ENCODE data around the gene NRAP.

Gene NRAP

GRCh38 chr10:113631684-113632367 is 32.0 kb downstream of the NRAP start:
- DNase-seq (ENCODE audit: low read depth), result no peak

DNA sequence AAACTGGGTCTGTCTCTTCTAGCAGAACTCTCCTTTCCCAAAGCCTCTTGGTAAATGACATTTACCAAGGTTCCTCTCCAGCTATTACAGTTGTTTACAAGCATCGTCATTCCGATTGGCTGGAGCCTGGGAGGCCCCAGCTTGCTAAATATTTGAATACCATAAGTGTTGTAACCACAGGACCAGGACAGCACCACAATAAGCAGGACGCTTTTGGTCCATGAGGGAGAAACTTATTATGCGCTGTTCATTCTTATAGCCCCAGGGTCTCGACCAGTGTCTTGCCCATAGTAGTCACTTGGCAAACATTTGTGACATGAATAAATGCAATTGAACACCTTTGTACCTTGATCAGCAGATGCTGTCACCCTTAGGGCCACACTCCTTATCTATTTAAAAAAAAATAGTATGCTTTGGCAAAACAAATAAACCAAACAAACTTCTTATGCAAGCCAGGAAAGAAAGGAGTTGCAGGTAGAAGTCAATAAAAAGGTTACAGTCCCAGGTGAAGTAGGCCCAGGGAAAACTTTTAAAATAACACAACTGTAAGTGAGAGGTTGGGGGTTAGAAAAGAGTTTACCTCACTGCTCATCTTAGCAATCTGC is 32.8 kb downstream of the NRAP start:
- no peak for DNase-seq (ENCODE audit: low read depth)

GRCh38 chr10:113628607-113629153 is 35.2 kb downstream of the NRAP start:
- DNase-seq (ENCODE audit: low read depth), result no peak

- no peak for DNase-seq (ENCODE audit: low read depth)
These were observed 36.0 kb downstream of the NRAP start for GRCh38 chr10:113627836-113628235.

GRCh38 chr10:113626809-113627355 is 37.0 kb downstream of the NRAP start:
- DNase-seq (ENCODE audit: low read depth), result no peak

- DNase-seq (ENCODE audit: low read depth), result no peak
These were observed 38.2 kb downstream of the NRAP start for GRCh38 chr10:113625461-113626186.

GRCh38 chr10:113622831-113623230 is 41.0 kb downstream of the NRAP start:
- DNase-seq (ENCODE audit: low read depth), result no peak

- no peak for DNase-seq (ENCODE audit: low read depth)
These were observed 42.0 kb downstream of the NRAP start for GRCh38 chr10:113621799-113622198.

DNA sequence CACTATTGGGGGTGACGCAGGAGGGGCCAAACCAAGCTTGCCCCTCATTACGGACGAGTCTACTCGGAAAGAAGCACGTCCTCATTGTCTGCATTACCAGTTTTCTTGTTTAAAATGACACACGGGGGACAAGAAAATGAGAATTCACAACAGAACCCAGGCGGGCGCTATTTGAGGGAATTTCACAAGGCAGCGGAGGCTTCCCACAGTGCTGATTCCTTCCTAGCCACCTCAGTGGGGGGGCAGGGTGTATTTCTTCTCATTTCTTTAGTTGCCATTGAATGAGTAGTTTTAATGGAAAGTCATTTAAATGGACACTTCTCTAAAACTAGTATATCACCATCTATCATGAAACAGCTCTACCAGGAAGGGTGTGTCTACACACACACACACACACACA is 42.9 kb downstream of the NRAP start:
- no peak for DNase-seq (ENCODE audit: low read depth)

- DNase-seq (ENCODE audit: low read depth), result no peak
These were observed 43.3 kb downstream of the NRAP start for GRCh38 chr10:113620511-113620910.

DNA sequence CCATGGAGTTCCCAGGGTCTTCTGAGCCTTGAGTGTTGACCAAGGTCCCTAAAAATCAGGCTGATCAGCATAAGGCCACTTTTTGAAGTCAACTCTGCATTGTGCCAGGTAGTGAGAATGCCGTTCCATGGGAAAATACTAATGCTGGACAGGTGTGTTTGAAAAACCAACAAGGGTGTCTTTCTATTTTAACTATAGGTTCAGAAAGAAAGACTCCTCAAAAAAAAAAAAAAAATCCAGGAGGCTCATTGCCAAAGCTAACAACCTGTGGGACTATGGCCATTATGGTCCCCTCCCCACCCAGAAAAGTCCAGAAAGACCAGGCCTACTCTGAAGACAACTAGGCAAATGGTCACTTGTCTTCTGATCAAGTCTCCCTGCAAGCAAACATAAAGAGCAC is 44.4 kb downstream of the NRAP start:
- no peak for DNase-seq (ENCODE audit: low read depth)

- DNase-seq (ENCODE audit: low read depth), result no peak
These were observed 45.5 kb downstream of the NRAP start for GRCh38 chr10:113618338-113618737.

- DNase-seq (ENCODE audit: low read depth), result no peak
These were observed 46.8 kb downstream of the NRAP start for GRCh38 chr10:113617086-113617485.

- no peak for DNase-seq (ENCODE audit: low read depth)
These were observed 47.4 kb downstream of the NRAP start for GRCh38 chr10:113616244-113617074.

- DNase-seq (ENCODE audit: low read depth), result no peak
These were observed 49.7 kb downstream of the NRAP start for GRCh38 chr10:113613977-113614690.

- no peak for DNase-seq (ENCODE audit: low read depth)
These were observed 50.4 kb downstream of the NRAP start for GRCh38 chr10:113613427-113613826.

DNA sequence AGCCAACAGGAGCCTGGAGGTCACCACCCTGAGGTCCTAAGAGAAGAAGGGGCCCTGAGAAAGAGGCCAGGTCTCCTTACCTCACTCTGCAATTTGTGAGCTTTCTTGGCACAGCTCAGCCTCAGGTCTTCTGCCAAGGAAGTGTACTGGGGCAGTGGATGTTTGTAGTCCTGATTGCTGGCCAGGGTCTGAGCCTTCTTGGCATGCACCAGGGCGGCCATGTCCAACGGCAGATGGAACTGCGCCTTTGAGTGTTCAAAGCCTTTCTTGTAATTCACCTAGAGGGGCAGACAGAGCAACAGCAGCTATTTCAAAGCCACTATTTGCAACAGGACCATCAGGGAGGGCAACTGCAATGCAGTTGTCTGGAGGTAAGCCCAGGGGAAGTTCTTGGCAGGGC is 51.7 kb downstream of the NRAP start:
- DNase-seq (ENCODE audit: low read depth), result no peak

DNA sequence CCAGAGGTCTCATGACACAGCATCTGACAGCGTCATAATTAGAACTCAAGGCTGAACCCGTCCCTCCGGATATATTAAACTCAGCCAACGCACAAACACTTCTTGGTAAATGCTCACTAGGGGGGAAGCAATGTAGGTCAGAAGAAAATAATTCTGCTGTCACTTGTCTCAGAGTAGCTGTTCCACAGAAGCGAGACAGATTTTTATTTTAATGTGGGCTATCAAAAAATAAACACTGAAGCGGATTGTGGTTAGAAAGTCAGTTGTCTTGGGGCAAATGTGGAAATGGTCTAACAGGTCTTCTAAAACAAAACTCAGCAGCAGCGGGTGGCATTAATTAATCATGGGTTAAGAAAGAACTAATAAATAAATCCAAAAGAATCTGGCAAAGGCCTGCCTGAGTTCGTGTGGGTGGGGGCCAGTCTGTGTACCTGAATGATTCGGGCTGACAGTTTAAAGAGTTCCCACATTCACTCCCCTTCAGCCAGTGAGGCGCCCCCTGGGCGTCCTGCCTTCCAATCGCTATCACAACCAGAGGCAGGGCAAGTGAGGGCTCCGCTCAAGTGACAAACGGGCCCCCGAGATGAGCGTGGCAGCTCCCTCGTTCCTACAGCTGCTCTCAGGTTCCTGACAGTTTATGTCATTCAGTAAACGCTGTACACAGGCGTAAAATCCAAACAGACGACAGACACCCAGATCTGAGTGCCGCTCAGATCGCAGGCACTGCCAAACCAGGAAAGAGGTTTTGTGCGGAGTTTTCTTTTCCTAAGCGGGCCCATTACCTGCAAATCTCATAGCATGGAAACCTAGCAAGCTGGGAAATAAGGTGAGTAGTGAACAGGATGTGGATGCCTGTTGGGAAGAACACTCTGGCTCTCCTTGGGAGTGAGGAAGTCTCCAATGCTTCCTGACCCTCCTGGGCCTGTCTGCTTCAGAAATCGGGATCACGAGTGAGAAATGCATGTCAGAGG is 52.9 kb downstream of the NRAP start:
- no peak for DNase-seq (ENCODE audit: low read depth)

DNA sequence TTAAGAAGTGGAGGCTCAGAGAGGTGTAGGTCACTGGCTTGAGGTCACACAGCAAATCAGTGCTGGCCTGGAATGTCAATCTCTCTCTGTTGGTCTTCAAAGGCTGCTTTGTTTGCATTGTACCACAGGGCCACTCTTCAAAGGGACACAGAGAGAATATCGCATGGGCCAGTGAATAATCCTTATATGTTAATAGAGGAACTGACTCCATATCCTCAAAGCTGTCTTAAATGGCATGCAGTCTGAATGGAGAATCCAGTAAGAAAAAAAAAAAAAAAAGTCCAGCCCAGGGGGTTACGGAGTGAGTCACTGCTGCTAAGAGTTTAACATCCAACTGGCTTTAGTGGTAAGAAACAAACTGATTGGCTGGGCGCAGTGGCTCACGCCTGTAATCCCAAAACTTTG is 54.1 kb downstream of the NRAP start:
- no peak for DNase-seq (ENCODE audit: low read depth)
